HCT116 (cell line): ENCODE measurements around the gene SIGLEC7. TPM values are rescaled to one million over a fixed set of nuclear protein-coding genes. Genes with fewer than 3 reads are reported as not detected.

Source experiments
- ATAC-seq: fragments of 200-7000 bp; cut with Tn5 transposase; 2 replicates; pipeline ENCODE4 v1.9.1; 2020; ENCODE audit warnings: mild to moderate bottlenecking, moderate library complexity
- BruUV-seq: library from RNA; stranded (reverse); fragments of 400-500 nt; replicated peaks from 2 replicates; lab custom pipeline; 2021; lab: Mats Ljungman, UMichigan
- CTCF ChIA-PET: fragments of 300-600 bp; sonication (Branson Sonifier 250); formaldehyde crosslinking; loops from one replicate; lab custom pipeline; 2021; ENCODE audit warnings: antibody characterized with exemption; lab: Charles Lee
- POLR2A ChIA-PET: fragments of 300-600, 350-600 bp; sonication (Branson Sonifier 250); formaldehyde crosslinking; loops from one replicate; lab custom pipeline; 2021; ENCODE audit warnings: antibody characterized with exemption; lab: Charles Lee
- RAD21 ChIA-PET, 2 experiments: fragments of 300-600 bp; sonication (Branson Sonifier 250); formaldehyde crosslinking; loops; one replicate each; lab custom pipeline; 2023; ENCODE audit warnings: low total read pairs in 2 of 2; ENCODE audit not compliant: uncharacterized antibody in 2 of 2, unreplicated experiment in 2 of 2, low non-redundant PET in 1 of 2; lab: Charles Lee
- DNase-seq: peaks from one replicate; pipeline ENCODE4 v3.0.0-alpha.2; 2010; ENCODE audit warnings: low read depth, low spot score
- H2AFZ ChIP-seq: fragments of 200-600 bp; shearing (Covaris generic), sonication (generic); 2 replicates; pipeline ENCODE4 v1.6.1; 2017; ENCODE audit warnings: low read depth, mixed run types, mixed read lengths, antibody characterized with exemption, low read length; ENCODE audit not compliant: poor library complexity, severe bottlenecking
- H3K27ac ChIP-seq: 2 replicates; pipeline ENCODE4 v1.5.1; 2012; ENCODE audit warnings: low read depth, low read length
- H3K27me3 ChIP-seq: fragments of 200-600 bp; sonication (generic); 2 replicates; pipeline ENCODE4 v1.6.1; 2016; ENCODE audit warnings: mixed run types, low read length, mixed read lengths; ENCODE audit not compliant: insufficient read depth
- H3K36me3 ChIP-seq, 2 experiments: fragments of 200-500 bp in 1 of 2; fragments of 200-600 bp in 1 of 2; sonication (Bioruptor generic) in 1 of 2; sonication (generic) in 1 of 2; 2 replicates each; pipeline versions ENCODE4 v1.5.1 to v1.6.1; 2014 to 2016; ENCODE audit warnings: low read length in 2 of 2, inconsistent platforms in 1 of 2, mixed read lengths in 1 of 2, mixed run types in 1 of 2; ENCODE audit not compliant: insufficient read depth in 2 of 2, control insufficient read depth in 1 of 2
- H3K4me1 ChIP-seq, 2 experiments: fragments of 200-600 bp in 1 of 2; sonication (generic) in 1 of 2; 2 replicates each; pipeline versions ENCODE4 v1.5.1 to v1.6.1; 2012 to 2017; ENCODE audit warnings: low read length in 2 of 2, inconsistent platforms in 1 of 2, mild to moderate bottlenecking in 1 of 2, mixed read lengths in 1 of 2, mixed run types in 1 of 2, moderate library complexity in 1 of 2; ENCODE audit not compliant: insufficient read depth in 2 of 2, control insufficient read depth in 1 of 2
- H3K4me2 ChIP-seq: fragments of 200-600 bp; sonication (generic); 2 replicates; pipeline ENCODE4 v1.6.1; 2017; ENCODE audit warnings: mixed run types, low read length, mixed read lengths
- H3K4me3 ChIP-seq, 2 experiments: fragments of 200-600 bp in 1 of 2; sonication (generic) in 1 of 2; replicated peaks in 1 of 2; 2 replicates each; pipeline ENCODE4 v1.5.1; 2011 to 2016; ENCODE audit warnings: low read length in 2 of 2, control low read depth in 1 of 2, low read depth in 1 of 2, mild to moderate bottlenecking in 1 of 2, mixed read lengths in 1 of 2, mixed run types in 1 of 2
- H3K79me2 ChIP-seq: fragments of 200-600 bp; sonication (generic); 2 replicates; pipeline ENCODE4 v1.6.1; 2017; ENCODE audit warnings: mild to moderate bottlenecking, mixed run types, low read length, moderate library complexity, mixed read lengths; ENCODE audit not compliant: insufficient read depth
- H3K9ac ChIP-seq: fragments of 200-600 bp; sonication (generic); 2 replicates; pipeline ENCODE4 v1.6.1; 2016; ENCODE audit warnings: low read length, mixed read lengths
- H3K9me2 ChIP-seq: fragments of 200-600 bp; sonication (generic), shearing (Covaris generic); 2 replicates; pipeline ENCODE4 v1.6.1; 2017; ENCODE audit warnings: mixed run types, mild to moderate bottlenecking, moderate library complexity; ENCODE audit not compliant: insufficient read depth
- H3K9me3 ChIP-seq, 2 experiments: fragments of 200-500 bp in 1 of 2; fragments of 200-600 bp in 1 of 2; sonication (Bioruptor generic) in 1 of 2; sonication (generic) in 1 of 2; 2 replicates each; pipeline ENCODE4 v1.6.1; 2014 to 2017; ENCODE audit warnings: low read length in 2 of 2, mixed read lengths in 2 of 2, inconsistent platforms in 1 of 2, low read depth in 1 of 2, mild to moderate bottlenecking in 1 of 2, mixed run types in 1 of 2, moderate library complexity in 1 of 2; ENCODE audit not compliant: control insufficient read depth in 1 of 2, insufficient read depth in 1 of 2
- H4K20me1 ChIP-seq: fragments of 200-600 bp; sonication (generic), shearing (Covaris generic); 2 replicates; pipeline ENCODE4 v1.6.1; 2017; ENCODE audit warnings: mixed run types, mild to moderate bottlenecking, moderate library complexity; ENCODE audit not compliant: insufficient read depth
- CBX3 ChIP-seq: IDR thresholded peaks from 2 replicates; pipeline ENCODE4 v1.6.1; 2012; ENCODE audit warnings: low read depth
- ELF1 ChIP-seq: IDR thresholded peaks from 2 replicates; pipeline ENCODE4 v1.6.1; 2012; ENCODE audit warnings: low read depth, borderline replicate concordance
- POLR2AphosphoS5 ChIP-seq: IDR thresholded peaks from 2 replicates; pipeline ENCODE4 v1.6.1; 2011; ENCODE audit warnings: mild to moderate bottlenecking, low read depth, low read length, moderate library complexity
- SP1 ChIP-seq: IDR thresholded peaks from 2 replicates; pipeline ENCODE4 v1.6.1; 2012; ENCODE audit warnings: low read depth
- TCF7L2 ChIP-seq: IDR thresholded peaks from 2 replicates; pipeline ENCODE4 v1.7.0; 2011; ENCODE audit warnings: borderline replicate concordance, inconsistent platforms; ENCODE audit not compliant: insufficient read depth, insufficient read length; ENCODE audit errors: extremely low read depth
- YY1 ChIP-seq: IDR thresholded peaks from 2 replicates; pipeline ENCODE4 v1.6.1; 2011; ENCODE audit warnings: low read length, low read depth, moderate library complexity, mild to moderate bottlenecking; ENCODE audit not compliant: insufficient replicate concordance; ENCODE audit errors: extremely low read depth
- ZFX ChIP-seq: fragments of 450-650 bp; IDR thresholded peaks from 2 replicates; pipeline ENCODE4 v1.6.1; 2017
- ZNF274 ChIP-seq: fragments of 200-500 bp; sonication (Bioruptor generic); IDR thresholded peaks from 2 replicates; pipeline ENCODE4 v1.6.1; 2014; ENCODE audit warnings: mild to moderate bottlenecking, low read depth, low read length, inconsistent platforms
- intact Hi-C: fragments of 100-400 bp; cut with micrococcal nuclease; formaldehyde crosslinking; loops from 2 replicates; pipeline ENCODE4 v1.10.0; 2022
- total RNA-seq: library from RNA; stranded (reverse); gene quantifications from one replicate; pipeline ENCODE4 v1.2.1, GENCODE V29; 2021; ENCODE audit not compliant: unreplicated experiment
- TF ChIP-seq, protein P1 (sequence below): IDR thresholded peaks from 2 replicates; pipeline ENCODE4 v1.6.1; 2012

The SIGLEC7 gene
- total RNA-seq, 1 experiment from 2014 or later, result not detected

DNA sequence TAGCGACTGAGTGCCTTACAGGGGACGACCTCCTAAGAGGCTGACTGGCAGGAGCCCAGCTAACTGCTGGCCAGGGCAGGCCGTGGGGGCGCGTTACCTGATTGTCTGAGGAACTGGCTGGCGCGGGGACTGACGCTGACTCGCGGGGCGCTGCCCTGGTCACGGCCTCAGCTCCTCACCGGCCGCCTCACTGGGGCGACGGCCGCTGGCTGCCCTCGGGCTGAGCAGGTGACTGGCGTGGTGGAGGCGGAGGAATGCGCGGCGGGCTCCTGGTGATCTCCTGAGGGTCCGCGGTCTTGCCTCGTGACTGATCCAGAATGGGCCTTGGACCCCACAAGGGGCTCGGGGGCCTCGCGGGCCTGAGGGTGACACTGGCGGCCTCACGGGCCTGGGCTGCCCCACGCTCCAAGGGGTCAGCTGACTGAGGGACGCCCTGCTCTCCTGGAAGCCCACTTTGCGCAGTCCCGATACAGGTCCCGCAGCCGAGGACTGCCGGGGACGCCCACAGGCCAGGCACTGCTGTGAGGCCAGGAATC, 39.3 kb downstream of the SIGLEC7 start (continued):
- no peak for TF ChIP-seq YY1
- TF ChIP-seq, all 23 proteins: peak for 0

DNA sequence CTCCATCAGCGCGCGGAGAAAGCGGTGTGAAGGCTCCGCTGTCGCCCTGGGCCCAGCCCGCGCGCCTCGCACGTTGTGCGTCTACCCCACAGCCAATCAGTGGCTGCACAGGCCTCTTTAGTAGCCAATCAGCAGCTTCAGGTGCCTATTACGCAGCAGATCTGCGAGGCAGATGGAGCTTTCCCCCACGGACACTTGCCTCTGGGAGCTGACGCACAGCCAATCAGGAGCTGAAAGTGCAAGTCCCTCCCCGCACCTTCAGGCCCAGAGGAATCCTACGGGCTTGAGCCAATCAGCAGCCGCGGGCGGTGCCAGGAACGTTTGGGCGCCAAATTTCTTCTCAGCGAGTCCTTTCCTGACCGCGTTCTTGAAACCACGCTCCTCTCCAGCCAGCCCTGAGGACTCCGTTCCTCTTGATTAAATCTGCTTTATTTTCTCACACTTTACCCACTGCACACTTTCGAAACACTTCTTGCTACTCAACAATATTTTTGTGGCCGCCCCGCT, 39.9 kb downstream of the SIGLEC7 start:
- Histone ChIP-seq H3K4me2 (no peak overlapping the region), H3K9me2 (no peaks in the 10 kb centered on the region), H3K9ac (no peak overlapping the region), H3K4me1 (no peaks in the 10 kb centered on the region), H3K27ac (no peak overlapping the region), H3K4me3 (no peak overlapping the region), H3K9me3 (no peaks in the 10 kb centered on the region), H2AFZ (no peak overlapping the region), H3K79me2 (no peaks in the 10 kb centered on the region), H3K27me3 (peaks cover 11% of the 10 kb centered on the region; the same call in 1 of the 2 replicates), H3K36me3 (no peaks in the 10 kb centered on the region), H4K20me1 (no peaks in the 10 kb centered on the region)
- ChIA-PET CTCF (no interaction called here), RAD21 (no interaction called here), POLR2A (no interaction called here)
- ATAC-seq, result no peak
- TF ChIP-seq, protein P1, sequence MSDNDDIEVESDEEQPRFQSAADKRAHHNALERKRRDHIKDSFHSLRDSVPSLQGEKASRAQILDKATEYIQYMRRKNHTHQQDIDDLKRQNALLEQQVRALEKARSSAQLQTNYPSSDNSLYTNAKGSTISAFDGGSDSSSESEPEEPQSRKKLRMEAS, result no peak
- TF ChIP-seq CBX3 (no peak), ELF1 (no peak), ZNF274 (no peak), ZFX (no peak), TCF7L2 (no peak), SP1 (no peak), POLR2AphosphoS5 (no peak)
- no TSS peak for BruUV-seq
- intact Hi-C loops, result no loop called here
- DNase-seq, result no peak
